Trophoblast cell (in vitro differentiated cells and primary cell): Measurements from ENCODE around the gene OPRM1.
"Not testable (repeated sequence)": the region's sequence is repeated elsewhere in the genome, so short reads cannot be mapped to it uniquely, and the experiment has no call there.

ENCODE experiments used
- DNase-seq, 2 donors: peaks; one replicate each; pipeline ENCODE4 v3.0.0-alpha.2; 2016
- H2AFZ ChIP-seq: 2 replicates; pipeline ENCODE4 v1.6.1; 2013; ENCODE audit warnings: low read length, moderate library complexity, mild to moderate bottlenecking; ENCODE audit not compliant: insufficient read depth, poor library complexity
- H2AK5ac ChIP-seq: 2 replicates; pipeline ENCODE4 v1.6.1; 2013; ENCODE audit warnings: mild to moderate bottlenecking, low read length
- H2BK120ac ChIP-seq: 2 replicates; pipeline ENCODE4 v1.6.1; 2013; ENCODE audit warnings: low read length, mild to moderate bottlenecking, moderate library complexity; ENCODE audit not compliant: insufficient read depth, poor library complexity
- H2BK12ac ChIP-seq: 2 replicates; pipeline ENCODE4 v1.6.1; 2013; ENCODE audit warnings: mild to moderate bottlenecking, low read length, moderate library complexity
- H2BK5ac ChIP-seq: 2 replicates; pipeline ENCODE4 v1.6.1; 2013; ENCODE audit warnings: low read length, low read depth, moderate library complexity, mild to moderate bottlenecking; ENCODE audit not compliant: poor library complexity
- H3K14ac ChIP-seq: 2 replicates; pipeline ENCODE4 v1.6.1; 2013; ENCODE audit warnings: mild to moderate bottlenecking, low read length
- H3K18ac ChIP-seq: 2 replicates; pipeline ENCODE4 v1.6.1; 2013; ENCODE audit warnings: mild to moderate bottlenecking, low read length
- H3K23ac ChIP-seq: 2 replicates; pipeline ENCODE4 v1.6.1; 2013; ENCODE audit warnings: low read length
- H3K27ac ChIP-seq: 2 replicates; pipeline ENCODE4 v1.5.1; 2013; ENCODE audit warnings: low read depth, mild to moderate bottlenecking, inconsistent platforms, low read length, moderate library complexity
- H3K27me3 ChIP-seq: 2 replicates; pipeline ENCODE4 v1.6.1; 2013; ENCODE audit warnings: inconsistent platforms, mild to moderate bottlenecking, low read length, moderate library complexity; ENCODE audit not compliant: insufficient read depth
- H3K36me3 ChIP-seq, 2 experiments: 1 replicate in 1 of 2; 2 replicates in 1 of 2; pipeline ENCODE4 v1.6.1; 2013; ENCODE audit warnings: low read length in 2 of 2, mild to moderate bottlenecking in 2 of 2, moderate library complexity in 1 of 2; ENCODE audit not compliant: insufficient read depth in 2 of 2, control insufficient read depth in 1 of 2
- H3K4ac ChIP-seq: 2 replicates; pipeline ENCODE4 v1.6.1; 2013; ENCODE audit warnings: low read depth, mild to moderate bottlenecking, low read length, moderate library complexity
- H3K4me1 ChIP-seq, 2 experiments: 1 replicate in 1 of 2; 2 replicates in 1 of 2; pipeline ENCODE4 v1.6.1; 2013; ENCODE audit warnings: low read length in 2 of 2, mild to moderate bottlenecking in 2 of 2, moderate library complexity in 1 of 2; ENCODE audit not compliant: insufficient read depth in 2 of 2, control insufficient read depth in 1 of 2
- H3K4me2 ChIP-seq: 2 replicates; pipeline ENCODE4 v1.6.1; 2013; ENCODE audit warnings: inconsistent platforms, mild to moderate bottlenecking, low read length, moderate library complexity
- H3K4me3 ChIP-seq: 2 replicates; pipeline ENCODE4 v1.5.1; 2013; ENCODE audit warnings: mild to moderate bottlenecking, low read depth, low read length, inconsistent platforms
- H3K79me1 ChIP-seq: one replicate; pipeline ENCODE4 v1.6.1; 2013; ENCODE audit warnings: low read length
- H3K79me2 ChIP-seq: 2 replicates; pipeline ENCODE4 v1.6.1; 2013; ENCODE audit warnings: low read length, mild to moderate bottlenecking; ENCODE audit not compliant: control insufficient read depth, insufficient read depth, poor library complexity
- H3K9ac ChIP-seq: 2 replicates; pipeline ENCODE4 v1.6.1; 2013; ENCODE audit warnings: mild to moderate bottlenecking, low read length
- H3K9me3 ChIP-seq: 2 replicates; pipeline ENCODE4 v1.6.1; 2013; ENCODE audit warnings: low read depth, mild to moderate bottlenecking, control low read depth, inconsistent platforms, low read length; ENCODE audit not compliant: insufficient read depth
- H4K12ac ChIP-seq: 2 replicates; pipeline ENCODE4 v1.6.1; 2013; ENCODE audit warnings: low read depth, mild to moderate bottlenecking, low read length, moderate library complexity
- H4K8ac ChIP-seq: 2 replicates; pipeline ENCODE4 v1.6.1; 2013; ENCODE audit warnings: low read depth, mild to moderate bottlenecking, low read length, moderate library complexity
- H4K91ac ChIP-seq: one replicate; pipeline ENCODE4 v1.6.1; 2013; ENCODE audit warnings: low read depth, mild to moderate bottlenecking, low read length, moderate library complexity
- WGBS: extraction: QIAGEN DNeasy Blood & Tissue Kit; methylation state at CpG from one replicate; pipeline ENCODE4 v1.1.7; 2013; ENCODE audit warnings: missing lambda C conversion rate; ENCODE audit not compliant: insufficient read length, insufficient coverage; ENCODE audit errors: extremely low coverage; 5-methylcytosine and 5-hydroxymethylcytosine counted together

OPRM1 gene

DNA sequence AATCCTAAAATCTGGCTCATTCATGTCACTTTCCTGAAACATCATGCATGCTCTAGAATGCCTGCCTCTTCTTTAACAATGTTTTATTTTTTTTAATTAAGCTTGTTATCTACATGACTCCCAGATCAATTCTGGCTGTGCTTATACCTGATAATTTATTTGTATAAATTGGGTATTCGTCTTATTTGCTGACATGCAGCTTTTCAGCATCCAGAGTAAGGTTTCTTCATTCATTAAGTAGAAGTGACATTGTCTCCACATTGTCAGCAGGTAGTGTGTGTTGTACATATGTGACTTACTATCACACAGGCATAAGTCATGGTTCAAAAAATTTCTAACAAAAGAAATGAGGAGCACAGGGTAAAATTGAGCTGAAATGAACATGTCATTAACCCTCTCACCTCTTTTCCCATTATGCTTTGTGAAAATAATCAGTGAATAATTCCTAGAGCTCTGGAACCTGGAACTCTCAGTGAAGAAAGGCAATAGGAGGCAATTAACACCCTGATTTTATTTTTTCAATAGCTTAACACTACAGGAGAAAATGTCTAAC, 157.4 kb downstream of the OPRM1 start:
- Histone ChIP-seq H3K4me1 (no peaks in the 10 kb centered on the region), H2BK12ac (no peak overlapping the region), H3K79me1 (no peaks in the 10 kb centered on the region), H3K4me3 (no peak overlapping the region), H3K9ac (no peak overlapping the region), H2AK5ac (no peak overlapping the region), H2AFZ (no peak overlapping the region), H4K8ac (no peak overlapping the region), H3K79me2 (no peaks in the 10 kb centered on the region), H4K12ac (no peak overlapping the region), H2BK5ac (no peak overlapping the region), H3K4me2 (no peak overlapping the region), H3K9me3 (no peaks in the 10 kb centered on the region), H3K4ac (no peak overlapping the region), H3K36me3 (no peaks in the 10 kb centered on the region), H2BK120ac (no peak overlapping the region), H3K14ac (no peak overlapping the region), H3K27ac (no peak overlapping the region), H3K18ac (no peak overlapping the region), H3K23ac (no peak overlapping the region), H4K91ac (no peak overlapping the region), H3K27me3 (no peaks in the 10 kb centered on the region)
- no CpG with 5 or more reads among the region's 1 CpG for WGBS
- no peak for DNase-seq

DNA sequence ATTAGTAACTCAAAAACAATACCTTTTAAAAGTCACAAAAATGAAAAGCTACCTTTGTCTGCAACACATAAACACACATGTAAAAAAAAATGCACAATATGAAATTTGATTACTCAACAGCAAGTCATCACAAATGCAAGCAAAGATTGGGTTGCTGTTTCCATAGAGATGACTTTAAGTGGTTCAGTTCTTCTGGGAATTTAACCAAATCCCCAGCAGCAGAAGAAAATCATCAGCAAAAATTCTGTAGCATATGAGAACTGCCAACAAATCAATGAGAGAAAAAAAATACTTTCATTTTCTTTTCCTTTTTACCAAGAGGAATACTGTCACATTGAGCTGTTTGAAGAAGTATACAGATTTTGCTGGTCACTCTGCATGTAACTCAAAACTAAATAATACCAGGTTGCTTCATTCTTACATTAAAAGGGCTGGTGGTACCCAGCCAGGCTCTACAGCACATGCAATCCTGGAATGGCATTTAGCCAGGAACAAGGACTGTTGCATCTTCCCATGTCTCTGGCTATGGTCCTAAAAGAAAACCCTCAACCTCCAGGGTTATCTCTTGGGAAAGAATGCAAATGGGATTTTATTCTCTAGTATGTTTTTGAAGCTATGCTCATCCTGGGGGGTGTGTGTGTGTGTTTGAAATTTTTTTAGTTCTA, 158.3 kb downstream of the OPRM1 start:
- no peak overlapping the region for H3K4ac ChIP-seq
- no peaks in the 10 kb centered on the region for H3K27me3 ChIP-seq
- H4K12ac ChIP-seq: no peak overlapping the region
- H3K14ac ChIP-seq: no peak overlapping the region
- H4K91ac ChIP-seq: no peak overlapping the region
- no peak overlapping the region for H3K18ac ChIP-seq
- no peak overlapping the region for H4K8ac ChIP-seq
- H2BK120ac ChIP-seq: no peak overlapping the region
- no peaks in the 10 kb centered on the region for H3K79me2 ChIP-seq
- H3K4me1 ChIP-seq: no peaks in the 10 kb centered on the region
- H3K4me3 ChIP-seq: no peak overlapping the region
- no peaks in the 10 kb centered on the region for H3K36me3 ChIP-seq
- H2BK12ac ChIP-seq: no peak overlapping the region
- H3K4me2 ChIP-seq: no peak overlapping the region
- H3K23ac ChIP-seq: no peak overlapping the region
- no peaks in the 10 kb centered on the region for H3K79me1 ChIP-seq
- H2AFZ ChIP-seq: no peak overlapping the region
- no peak overlapping the region for H2AK5ac ChIP-seq
- DNase-seq: peak in 1 of 2 donors; percentile 18
- no peak overlapping the region for H3K27ac ChIP-seq
- no peak overlapping the region for H2BK5ac ChIP-seq
- no peak overlapping the region for H3K9ac ChIP-seq
- H3K9me3 ChIP-seq: no peaks in the 10 kb centered on the region

DNA sequence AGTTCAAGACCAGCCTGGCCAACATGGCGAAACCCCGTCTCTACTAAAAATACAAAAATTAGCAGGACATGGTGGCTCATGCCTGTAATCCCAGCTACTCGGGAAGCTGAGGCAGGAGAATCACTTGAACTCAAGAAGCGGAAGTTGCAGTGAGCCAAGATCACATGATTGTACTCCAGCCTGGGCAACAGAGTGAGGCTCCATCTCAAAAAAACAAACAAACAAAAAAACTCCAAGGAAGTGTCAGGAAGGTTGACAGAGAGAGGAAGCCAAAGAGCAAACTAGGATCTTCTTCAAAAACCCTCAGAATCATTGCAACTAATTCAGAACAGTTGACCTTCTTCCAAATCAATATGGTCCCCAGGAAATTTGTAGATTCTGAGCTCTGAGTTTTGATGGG, 162.6 kb downstream of the OPRM1 start:
- H3K4ac ChIP-seq: not testable (repeated sequence)

DNA sequence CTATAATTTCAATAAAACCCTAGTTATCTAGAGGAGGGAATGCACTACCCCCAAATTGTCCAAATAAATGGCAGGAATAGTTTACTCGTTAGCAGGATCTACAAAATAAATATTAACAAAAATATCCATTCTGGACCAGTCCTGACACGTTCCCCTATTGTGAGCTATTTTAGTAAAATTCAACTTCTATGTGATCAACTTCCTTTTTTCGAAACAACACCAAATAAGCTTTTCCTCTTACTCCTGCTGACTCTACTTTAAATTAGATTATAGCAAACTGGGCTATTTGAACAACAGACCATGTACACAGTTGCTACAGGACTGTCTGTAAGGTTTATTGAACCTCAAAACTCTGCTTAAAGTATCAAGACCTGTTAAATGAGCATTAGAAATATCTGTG, 163.3 kb downstream of the OPRM1 start:
- H4K91ac ChIP-seq: no peak overlapping the region
- WGBS: no CpG with 5 or more reads among the region's 3 CpGs

More for the DNA sequence above, 162.6 kb downstream of the OPRM1 start:
- H3K79me2 ChIP-seq, H3K9ac ChIP-seq, H3K27ac ChIP-seq, H3K36me3 ChIP-seq, H3K23ac ChIP-seq, H3K4me1 ChIP-seq, H2BK120ac ChIP-seq, H4K12ac ChIP-seq, H3K18ac ChIP-seq, H2BK5ac ChIP-seq, H4K91ac ChIP-seq, H3K4me2 ChIP-seq, H4K8ac ChIP-seq, H3K27me3 ChIP-seq, H2AK5ac ChIP-seq, H3K79me1 ChIP-seq, H2BK12ac ChIP-seq, H3K4me3 ChIP-seq, H3K9me3 ChIP-seq, H3K14ac ChIP-seq, H2AFZ ChIP-seq: not testable (repeated sequence)
- peak in 1 of 2 donors; percentile 13 for DNase-seq
- WGBS: no CpG with 5 or more reads among the region's 4 CpGs

More for the DNA sequence above, 163.3 kb downstream of the OPRM1 start:
- no peak overlapping the region for H3K4ac ChIP-seq
- H2AFZ ChIP-seq: no peak overlapping the region
- no peak overlapping the region for H2BK120ac ChIP-seq
- H3K27me3 ChIP-seq: no peaks in the 10 kb centered on the region
- H3K4me1 ChIP-seq: no peaks in the 10 kb centered on the region
- H3K9me3 ChIP-seq: no peaks in the 10 kb centered on the region
- no peak overlapping the region for H2AK5ac ChIP-seq
- H3K27ac ChIP-seq: no peak overlapping the region
- H3K14ac ChIP-seq: no peak overlapping the region
- no peaks in the 10 kb centered on the region for H3K36me3 ChIP-seq
- no peak overlapping the region for H3K4me3 ChIP-seq
- H3K4me2 ChIP-seq: no peak overlapping the region
- no peak overlapping the region for H3K23ac ChIP-seq
- no peak overlapping the region for H3K9ac ChIP-seq
- H3K79me1 ChIP-seq: no peaks in the 10 kb centered on the region
- H4K12ac ChIP-seq: no peak overlapping the region
- no peak for DNase-seq
- no peak overlapping the region for H4K8ac ChIP-seq
- no peak overlapping the region for H3K18ac ChIP-seq
- no peaks in the 10 kb centered on the region for H3K79me2 ChIP-seq
- H2BK12ac ChIP-seq: no peak overlapping the region
- H2BK5ac ChIP-seq: no peak overlapping the region
